Bronchus fibroblast of lung (primary cell): ENCODE measurements around the gene SLC7A1. TPM values are rescaled to one million over a fixed set of nuclear protein-coding genes. Genes with fewer than 3 reads are reported as not detected.

Experiments
- total RNA-seq: library from RNA; depleted of rRNA; stranded (reverse); fragments of >200 nt; gene quantifications from 2 replicates; pipeline ENCODE4 v1.2.3, GENCODE V29; 2015

Gene SLC7A1
- total RNA-seq: 25.6 and 26.2 TPM in 2 replicates

DNA sequence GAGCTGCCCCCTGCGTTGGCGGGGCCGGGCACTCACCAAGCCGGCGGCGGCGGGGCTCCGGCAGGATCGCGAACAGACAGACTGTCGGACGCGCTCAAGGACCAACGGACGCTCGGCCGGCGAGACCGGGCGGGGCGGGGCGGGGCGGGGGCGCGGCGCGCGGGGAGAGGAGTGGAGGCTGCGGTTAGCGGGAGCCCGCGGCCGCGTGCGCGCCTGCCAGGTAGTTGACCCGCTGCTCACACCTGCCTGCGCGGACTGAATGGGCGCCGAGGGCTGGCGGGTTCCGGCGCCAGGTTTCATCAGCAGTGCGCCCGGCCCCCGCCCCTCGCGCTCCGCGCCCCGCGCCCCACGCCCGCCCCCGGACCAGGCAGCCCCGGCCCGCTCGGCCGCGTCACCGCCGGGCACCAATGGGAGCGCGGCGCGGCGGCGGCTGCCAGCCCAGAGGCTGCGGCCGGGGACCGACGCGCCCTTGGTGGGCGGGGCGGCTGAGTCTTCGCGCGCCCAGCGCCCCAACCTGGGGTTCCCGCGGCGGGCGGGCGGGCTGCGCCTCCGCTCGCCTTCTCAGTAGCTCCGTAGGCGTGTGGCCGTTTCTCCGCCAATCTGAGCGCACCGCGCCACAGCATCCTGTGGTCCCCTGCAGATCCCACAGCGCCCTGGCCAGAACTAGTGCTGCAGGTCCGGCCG, at the start of gene SLC7A1:
Gene SLC7A1 (minus strand): TSS at position 309 of the 684 bp plus-strand sequence. CDS start 59,500 bp downstream, outside the sequence.

